PFSK-1 (cell line): ENCODE measurements around the gene GRAMD1B.

Source experiments
- POLR2AphosphoS5 ChIP-seq: IDR thresholded peaks from 2 replicates; pipeline ENCODE4 v1.6.1; 2012; ENCODE audit warnings: low read depth, mild to moderate bottlenecking, control low read depth, low read length, moderate library complexity
- SIN3A ChIP-seq: IDR thresholded peaks from 2 replicates; pipeline ENCODE4 v1.6.1; 2012; ENCODE audit warnings: mild to moderate bottlenecking, low read length, moderate library complexity, borderline replicate concordance; ENCODE audit not compliant: insufficient read depth
- TF ChIP-seq, protein P1 (sequence below), 2 experiments: IDR thresholded peaks; 2 replicates each; pipeline versions ENCODE4 v1.6.1 to v1.8.0; 2011 to 2012; ENCODE audit warnings: low read depth in 2 of 2, low read length in 2 of 2, control low read depth in 1 of 2, inconsistent platforms in 1 of 2, mild to moderate bottlenecking in 1 of 2, moderate library complexity in 1 of 2; ENCODE audit not compliant: insufficient read depth in 1 of 2

GRCh38 chr11:123473941-123474677, 44.0 kb downstream of the GRAMD1B start:
- TF ChIP-seq POLR2AphosphoS5 (no peak), SIN3A (no peak)
- TF ChIP-seq, protein P1, sequence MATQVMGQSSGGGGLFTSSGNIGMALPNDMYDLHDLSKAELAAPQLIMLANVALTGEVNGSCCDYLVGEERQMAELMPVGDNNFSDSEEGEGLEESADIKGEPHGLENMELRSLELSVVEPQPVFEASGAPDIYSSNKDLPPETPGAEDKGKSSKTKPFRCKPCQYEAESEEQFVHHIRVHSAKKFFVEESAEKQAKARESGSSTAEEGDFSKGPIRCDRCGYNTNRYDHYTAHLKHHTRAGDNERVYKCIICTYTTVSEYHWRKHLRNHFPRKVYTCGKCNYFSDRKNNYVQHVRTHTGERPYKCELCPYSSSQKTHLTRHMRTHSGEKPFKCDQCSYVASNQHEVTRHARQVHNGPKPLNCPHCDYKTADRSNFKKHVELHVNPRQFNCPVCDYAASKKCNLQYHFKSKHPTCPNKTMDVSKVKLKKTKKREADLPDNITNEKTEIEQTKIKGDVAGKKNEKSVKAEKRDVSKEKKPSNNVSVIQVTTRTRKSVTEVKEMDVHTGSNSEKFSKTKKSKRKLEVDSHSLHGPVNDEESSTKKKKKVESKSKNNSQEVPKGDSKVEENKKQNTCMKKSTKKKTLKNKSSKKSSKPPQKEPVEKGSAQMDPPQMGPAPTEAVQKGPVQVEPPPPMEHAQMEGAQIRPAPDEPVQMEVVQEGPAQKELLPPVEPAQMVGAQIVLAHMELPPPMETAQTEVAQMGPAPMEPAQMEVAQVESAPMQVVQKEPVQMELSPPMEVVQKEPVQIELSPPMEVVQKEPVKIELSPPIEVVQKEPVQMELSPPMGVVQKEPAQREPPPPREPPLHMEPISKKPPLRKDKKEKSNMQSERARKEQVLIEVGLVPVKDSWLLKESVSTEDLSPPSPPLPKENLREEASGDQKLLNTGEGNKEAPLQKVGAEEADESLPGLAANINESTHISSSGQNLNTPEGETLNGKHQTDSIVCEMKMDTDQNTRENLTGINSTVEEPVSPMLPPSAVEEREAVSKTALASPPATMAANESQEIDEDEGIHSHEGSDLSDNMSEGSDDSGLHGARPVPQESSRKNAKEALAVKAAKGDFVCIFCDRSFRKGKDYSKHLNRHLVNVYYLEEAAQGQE (IDR thresholded peaks at IDR 0.05; ENCODE audit: insufficient read depth in 1 of 2, low read depth in 2 of 2, low read length in 2 of 2): no peak
